GM19035 (cell line): ENCODE measurements around the gene LPP.

Experiments used
- ATAC-seq: cut with Tn5 transposase; IDR thresholded peaks from one replicate; pipeline ENCODE4 v1.9.1; 2021; ENCODE audit not compliant: unreplicated experiment

The LPP gene

DNA sequence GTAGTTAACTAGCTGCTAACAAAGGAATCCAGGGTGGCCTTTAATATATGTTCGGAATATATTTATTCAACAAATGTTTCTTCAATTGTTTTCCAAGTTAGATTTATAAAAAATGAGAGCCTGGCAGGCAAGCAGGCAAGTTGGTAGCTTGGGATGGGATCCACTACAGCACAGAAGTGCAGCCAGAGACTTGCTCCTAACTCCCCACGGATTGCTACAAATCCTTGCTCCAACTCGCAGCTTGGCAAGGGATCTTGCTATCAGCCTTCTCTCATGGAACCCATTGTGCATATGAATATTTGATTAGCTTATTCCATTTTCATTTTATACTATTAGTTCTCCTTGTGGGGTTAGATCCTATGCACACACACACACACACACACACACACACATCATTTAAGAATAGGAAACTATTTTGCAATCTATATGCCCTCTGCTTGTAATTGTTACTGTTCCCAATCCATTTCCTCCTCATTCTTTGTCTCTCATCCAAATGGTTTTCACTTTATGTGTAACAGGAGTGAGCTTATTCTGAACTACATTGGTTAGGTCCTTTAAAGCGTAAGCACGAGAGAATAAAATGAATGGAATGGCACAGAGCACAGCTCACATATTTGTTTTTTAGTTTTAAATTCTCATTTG lies 505.6 kb downstream of the LPP start:
- ATAC-seq, result no peak

DNA sequence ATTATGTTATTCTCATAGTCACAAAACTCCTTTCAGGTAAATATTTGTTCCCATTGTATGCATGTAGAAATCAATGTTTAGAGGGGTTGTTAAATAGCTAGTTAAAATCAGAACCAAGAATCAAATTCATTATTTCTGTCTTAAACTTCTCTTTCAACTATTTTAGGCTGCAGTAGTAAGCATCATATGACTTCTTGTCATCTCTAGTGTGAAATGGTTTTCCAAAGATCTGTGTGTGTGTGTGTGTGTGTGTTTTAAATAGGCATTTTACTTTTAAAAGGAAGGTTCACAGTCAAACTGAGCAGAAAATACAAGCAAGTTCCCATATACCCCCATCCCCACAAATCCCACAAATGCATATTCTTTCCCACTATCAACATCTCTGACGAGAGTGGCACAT lies 506.5 kb downstream of the LPP start:
- ATAC-seq, result no peak

DNA sequence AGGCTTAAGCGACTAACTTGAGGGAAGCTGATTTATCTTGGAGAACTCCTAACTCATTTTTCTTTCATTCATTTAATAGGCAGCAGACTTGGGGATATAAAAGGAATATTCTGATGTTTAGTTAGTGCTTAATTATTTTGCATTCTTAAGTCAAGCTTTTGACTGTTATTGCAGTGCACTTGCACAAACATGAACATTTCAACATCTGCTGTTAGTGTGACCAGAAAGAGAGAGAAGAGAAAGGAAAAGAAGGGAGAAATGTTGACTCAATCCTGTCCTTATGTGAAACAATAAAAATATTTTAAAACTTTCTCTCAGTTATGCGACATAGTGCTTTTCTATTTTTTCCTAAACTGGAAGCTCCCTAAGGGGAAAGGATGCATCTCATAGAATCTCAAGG lies 507.8 kb downstream of the LPP start:
- ATAC-seq, result no peak

DNA sequence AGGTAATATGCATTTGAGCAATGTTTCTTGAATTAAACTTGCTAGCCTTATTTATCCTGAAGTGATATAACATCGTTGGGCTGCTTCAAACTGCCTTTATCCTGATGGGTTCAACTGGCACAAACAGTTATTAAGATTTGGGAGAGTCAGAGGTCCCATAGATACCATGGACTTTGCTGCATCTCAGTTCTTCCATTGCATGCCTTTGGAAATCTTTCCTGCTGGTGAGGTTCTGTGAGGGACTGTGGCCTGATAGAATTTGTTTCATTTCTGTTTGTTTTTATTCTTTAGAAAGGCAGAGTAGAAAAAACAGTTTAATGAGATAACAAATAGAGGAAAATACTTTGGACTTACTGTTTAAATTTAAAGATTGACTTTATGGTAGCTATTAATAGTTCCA lies 508.3 kb downstream of the LPP start:
- ATAC-seq, result no peak

DNA sequence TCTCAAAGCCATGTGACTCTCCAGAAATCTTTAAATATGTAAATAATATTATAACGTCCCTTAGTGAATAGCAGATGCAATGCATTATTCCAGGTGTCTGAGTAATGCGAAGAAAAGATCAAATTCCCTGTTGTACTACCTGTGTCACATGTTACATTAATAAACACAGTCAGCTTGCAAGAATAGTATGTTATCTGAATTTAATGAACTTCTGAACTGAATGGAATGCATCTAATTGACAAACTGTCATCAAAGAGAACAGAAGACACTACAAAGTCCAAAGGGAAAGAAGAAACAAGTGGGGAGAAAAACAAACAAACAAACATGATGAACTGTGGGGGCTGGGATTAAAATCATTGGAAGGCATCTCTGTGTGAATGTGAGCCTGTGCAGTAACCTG lies 508.8 kb downstream of the LPP start:
- no peak for ATAC-seq

DNA sequence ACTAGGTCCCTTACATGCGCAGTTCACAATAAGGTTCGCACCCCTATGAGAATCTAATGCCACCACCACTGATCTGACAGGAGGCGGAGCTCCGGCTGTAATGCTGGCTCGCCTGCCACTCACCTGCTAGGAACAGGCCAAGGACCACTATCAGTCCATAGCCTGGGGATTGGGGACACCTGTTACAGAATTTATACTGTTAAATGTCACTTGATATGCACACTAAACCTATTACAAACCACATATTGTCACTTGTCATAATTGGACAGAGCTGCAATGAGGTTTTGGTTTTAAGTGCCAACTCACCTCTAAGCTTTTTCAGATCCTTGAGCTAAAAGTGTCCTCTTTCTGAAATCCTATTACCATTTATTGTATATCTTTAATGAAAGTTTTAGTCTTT lies 509.9 kb downstream of the LPP start:
- no peak for ATAC-seq

DNA sequence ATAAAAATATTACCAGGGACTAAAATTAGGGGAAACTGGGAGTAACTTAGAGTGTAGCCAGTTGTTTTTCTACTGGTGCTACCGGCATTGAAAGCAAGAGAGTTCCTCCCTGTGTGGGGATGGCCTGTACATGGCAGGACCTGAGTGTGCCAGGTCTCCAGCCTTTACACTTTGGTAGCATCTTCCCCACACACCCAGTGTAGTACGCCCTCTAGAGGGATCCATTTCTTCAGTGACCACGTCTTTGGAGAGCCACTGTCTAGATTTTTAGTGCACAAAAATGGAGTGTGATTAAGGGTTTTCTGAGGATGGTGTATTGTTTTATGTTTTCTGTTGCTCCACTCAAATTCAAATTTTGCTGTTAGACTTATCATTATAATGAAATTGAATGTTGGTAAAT lies 510.8 kb downstream of the LPP start:
- no peak for ATAC-seq

DNA sequence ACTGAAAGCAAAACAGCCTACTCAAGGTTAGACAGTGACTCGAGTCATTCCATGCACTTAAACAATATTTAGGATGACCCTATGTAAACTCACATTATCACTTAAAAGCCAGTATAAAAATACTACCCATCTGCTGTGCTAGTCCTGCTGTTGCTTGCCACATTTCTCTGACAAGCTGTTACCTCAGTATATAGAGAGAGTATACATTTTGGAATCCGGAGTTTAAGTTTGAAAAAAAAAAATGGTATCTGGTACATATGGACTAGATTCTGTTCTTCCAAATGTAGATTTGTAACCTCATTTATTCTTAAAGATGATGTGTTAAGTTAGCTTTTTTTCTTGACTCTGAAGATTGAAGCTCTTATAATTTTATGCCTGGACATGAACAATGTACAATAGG lies 514.0 kb downstream of the LPP start:
- no peak for ATAC-seq

DNA sequence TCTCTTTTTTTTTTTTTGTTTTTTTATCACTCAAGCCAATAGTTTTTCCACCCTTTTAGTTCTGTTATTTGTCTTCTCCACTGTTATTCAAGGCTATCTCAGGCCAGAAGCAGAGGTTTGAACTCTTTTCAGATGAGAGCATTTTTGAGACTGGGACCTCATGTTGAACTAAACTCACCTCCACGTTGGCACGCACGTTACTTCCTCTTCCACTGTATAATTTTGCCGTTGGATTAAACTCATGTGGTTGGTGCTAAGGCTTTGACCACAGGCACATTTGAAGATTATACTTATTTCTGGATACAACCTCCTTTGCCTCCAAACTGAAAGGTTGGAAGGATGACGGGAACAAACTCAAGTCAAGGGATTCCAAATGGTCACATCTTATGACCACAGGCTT lies 516.5 kb downstream of the LPP start:
- ATAC-seq, result no peak

DNA sequence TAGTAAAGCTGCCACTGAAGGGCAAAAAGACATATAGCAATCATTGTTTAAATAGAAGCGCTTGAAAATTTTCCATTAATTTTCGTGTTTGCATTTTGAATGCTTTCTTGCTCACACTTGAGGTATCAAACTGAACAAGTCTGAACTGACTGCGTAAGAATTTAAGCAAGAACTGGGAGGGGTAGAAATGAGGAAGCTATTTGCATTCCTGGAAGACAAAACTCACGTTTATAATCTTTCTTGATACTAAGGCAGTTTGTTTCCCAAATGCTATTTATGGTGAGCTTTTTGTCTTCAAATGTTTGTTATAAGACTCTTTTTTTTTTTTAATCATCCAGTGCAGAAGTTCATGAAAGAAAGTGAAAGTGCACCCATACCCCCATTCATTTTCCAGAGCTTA lies 518.0 kb downstream of the LPP start:
- no peak for ATAC-seq

DNA sequence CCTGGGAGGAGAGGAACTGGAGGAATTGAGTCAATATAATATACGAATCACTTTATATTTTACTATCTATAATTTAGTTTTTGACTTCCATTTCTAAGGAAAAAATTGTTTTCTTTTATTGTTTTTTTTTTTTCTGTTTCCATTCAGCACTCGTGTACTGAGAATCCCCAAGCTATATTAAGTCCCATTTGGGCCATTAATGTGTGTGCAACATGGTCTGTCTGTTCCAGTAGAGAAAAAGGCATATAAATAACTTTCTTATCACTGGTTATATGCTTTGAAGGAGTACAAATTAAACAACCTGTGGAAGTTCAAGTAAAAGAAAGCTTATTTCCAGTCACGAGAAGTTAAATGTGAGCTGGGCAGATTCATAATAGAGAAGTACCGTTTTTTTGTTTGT lies 518.9 kb downstream of the LPP start:
- ATAC-seq, result no peak

DNA sequence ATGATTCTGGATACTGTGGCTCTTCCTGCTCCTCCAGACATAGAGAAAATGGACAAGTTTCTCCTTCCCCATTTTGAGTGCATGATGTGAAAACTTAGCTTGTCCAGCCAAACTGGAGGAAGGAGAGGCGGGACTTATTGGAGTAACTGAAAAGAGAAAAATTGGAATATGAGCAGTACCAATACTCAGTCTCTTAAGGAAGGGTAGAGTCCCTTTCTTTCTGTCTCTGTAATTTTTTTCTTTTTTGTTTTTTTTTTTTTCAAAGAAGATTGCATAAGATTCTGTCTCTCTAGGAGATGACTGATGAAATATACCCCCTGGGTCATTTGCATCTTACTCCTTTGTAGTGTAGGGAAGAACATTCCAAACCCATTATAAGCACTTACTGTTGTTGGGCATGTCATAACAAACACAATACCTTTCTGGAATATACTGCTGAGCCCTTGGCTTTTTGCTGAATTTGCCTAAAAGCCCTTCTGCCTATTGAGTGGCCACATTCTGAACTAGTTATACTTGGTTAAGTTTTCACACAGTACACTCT lies 519.8 kb downstream of the LPP start:
- no peak for ATAC-seq

DNA sequence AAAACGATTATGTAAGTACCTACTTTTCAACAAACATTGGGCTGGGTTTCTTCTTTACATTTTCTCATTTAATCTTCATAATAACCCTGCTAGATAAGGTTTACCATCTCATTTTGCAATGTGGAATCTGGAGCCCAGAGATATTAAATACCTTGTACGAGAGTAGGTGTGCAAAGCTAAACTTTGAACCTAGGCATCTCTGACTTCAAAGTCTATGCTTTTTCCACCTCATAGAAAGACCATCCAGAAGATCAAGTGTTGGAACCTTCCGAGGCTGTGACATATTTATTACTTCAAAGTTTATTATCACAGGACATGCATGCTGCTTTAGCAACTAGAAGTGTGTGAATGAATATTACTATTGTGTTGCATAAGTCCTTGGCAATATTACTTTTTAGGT lies 520.6 kb downstream of the LPP start:
- ATAC-seq, result no peak

DNA sequence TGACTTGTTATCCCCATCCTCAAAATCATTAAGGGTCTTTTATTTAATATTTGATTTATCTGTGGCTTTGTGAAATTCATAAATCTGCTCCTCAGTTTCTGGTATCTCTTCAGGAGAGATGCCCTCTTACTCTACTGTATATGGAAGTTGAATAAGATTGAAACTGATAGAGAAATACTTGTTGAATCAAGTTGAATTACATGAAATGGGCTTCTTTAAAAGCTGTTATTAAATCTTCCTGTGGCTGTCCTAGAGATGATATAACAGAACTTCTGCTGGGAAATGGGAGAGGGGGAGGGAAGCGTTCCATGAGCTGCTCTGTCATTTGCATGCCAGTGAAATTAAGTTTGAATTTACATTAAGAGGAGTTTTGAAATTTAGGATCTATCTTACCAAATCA lies 523.4 kb downstream of the LPP start:
- ATAC-seq, result no peak

DNA sequence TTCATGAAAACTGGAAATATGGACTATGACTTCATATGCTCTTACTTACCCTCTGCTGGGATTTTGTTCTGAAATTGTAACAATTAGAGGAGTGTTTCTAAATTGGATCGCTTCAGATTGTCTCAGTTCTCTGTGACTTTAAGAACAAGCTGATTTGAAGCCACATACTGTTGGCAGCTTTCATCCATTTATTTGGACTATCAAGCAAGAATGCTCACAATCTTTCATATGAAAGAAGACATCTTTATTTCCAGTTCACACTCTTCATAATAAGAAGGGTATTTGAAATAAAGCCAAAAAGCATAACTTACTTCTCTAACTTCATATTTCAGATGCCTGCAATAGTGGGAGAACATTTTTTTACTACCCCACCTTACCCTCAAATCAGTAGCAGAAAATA lies 526.2 kb downstream of the LPP start:
- ATAC-seq, result no peak

DNA sequence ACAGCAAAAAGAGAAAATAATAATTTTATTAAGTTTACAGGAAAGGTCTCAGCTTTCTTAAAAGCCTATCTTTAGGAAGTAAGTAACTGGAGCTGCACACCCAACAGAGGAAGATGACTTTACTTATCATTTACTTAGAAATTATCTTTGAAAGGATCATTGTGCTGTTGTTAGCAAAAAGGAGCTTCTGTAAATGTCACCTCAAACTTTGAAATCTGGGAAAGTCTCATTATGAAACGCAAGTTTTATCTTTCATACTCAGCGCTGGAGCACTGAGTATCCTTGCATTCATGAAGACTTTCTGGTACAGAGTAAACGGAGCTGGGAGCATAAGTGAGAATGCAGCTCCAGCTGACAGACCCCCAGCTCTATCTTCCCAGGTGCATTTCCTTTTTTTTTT lies 526.6 kb downstream of the LPP start:
- no peak for ATAC-seq

DNA sequence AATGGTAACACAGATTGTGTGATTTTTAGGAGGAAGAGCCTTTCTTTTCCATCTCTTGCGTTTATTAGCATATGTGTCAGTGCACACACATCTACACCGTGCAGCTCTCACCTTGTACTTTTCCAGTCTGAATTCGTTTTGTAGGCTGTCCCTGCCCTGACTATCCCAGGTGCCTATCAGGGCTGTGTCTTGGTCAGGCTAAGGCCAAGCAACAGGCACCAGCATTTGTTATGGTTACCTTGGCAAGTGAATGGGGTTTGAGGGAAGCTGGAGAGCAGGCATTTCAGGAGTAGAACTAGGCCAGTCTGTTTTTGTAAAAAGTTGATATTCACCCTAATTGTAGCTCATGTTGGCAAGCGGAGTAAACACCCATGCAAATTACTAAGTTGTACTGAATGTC lies 528.4 kb downstream of the LPP start:
- no peak for ATAC-seq

DNA sequence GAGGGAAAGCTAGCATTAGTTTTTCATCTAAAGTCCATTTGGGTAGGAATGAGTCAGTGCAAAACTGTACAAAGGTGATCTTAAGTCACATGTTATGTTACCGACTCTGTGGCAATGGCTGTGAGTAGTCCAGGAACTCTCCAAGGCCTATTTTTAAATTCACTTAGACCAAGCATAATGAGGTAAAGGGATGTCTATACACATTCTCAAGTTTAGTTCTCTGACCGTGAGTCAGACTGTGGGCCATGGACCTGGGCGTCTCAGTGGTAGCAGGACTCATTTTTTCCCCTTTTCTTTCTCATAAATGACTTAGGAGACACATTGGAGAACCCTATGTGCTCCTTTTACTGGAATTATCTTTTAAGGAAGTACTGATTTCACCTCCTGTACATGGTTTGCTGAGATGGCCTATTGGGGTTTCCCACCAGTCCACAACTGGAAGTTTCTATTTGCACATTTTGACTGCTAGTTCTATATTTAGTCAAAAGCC lies 529.1 kb downstream of the LPP start:
- no peak for ATAC-seq

DNA sequence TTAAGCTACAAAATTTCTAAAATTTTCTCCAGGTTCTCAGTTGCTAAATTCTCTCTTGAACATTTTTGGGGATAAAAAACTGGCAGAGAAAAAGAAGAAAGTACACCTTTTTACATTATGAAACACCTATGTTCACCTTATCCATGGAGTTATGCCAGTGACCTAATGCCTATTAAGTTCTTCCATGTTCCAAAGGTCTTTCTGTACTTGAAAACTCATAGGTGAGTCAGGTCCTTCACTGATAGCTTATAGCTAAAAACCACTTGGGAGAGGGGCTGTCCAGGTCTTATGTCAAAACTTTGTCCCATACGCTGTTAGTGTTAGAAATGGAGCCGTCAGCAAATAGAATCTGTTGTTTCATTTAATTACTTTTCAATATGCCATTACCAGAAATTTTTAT lies 530.3 kb downstream of the LPP start:
- ATAC-seq, result no peak

DNA sequence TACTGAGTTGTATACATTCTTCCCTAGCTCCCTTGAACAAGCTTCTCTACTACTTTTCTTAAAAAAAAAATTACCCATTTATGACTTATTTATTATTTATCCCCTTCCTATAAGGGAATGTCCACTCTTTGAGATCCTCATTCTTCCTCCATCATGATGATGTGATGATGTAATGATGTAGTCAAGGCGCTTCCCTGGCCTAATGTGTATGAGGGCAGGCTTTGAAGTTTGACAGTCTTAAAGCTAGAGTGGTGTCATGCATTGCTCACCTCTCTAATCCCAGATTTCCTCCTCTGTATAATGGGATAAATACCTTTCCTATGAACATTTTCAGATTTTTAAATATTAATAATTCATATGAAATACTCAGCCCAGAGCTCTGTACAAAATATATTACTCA lies 531.8 kb downstream of the LPP start:
- ATAC-seq, result no peak

DNA sequence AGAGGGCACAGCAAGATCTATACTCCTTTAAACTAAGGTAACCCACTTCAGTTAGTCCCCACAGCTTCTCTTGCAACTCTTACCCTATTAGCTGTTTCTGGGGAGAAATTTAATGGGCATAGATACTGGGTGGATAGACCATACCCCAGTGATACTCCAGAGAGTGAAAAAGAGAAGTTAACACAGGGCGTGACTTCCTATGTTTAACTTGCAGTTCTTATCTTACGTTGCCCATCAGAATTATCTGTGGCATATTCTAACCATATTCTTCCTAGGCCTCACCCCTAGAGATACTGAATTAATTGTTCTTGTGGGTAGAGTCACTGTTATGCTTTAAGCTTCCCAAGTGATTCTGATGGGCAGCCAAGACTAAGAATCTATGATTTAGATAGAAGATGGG lies 532.4 kb downstream of the LPP start:
- ATAC-seq, result no peak

DNA sequence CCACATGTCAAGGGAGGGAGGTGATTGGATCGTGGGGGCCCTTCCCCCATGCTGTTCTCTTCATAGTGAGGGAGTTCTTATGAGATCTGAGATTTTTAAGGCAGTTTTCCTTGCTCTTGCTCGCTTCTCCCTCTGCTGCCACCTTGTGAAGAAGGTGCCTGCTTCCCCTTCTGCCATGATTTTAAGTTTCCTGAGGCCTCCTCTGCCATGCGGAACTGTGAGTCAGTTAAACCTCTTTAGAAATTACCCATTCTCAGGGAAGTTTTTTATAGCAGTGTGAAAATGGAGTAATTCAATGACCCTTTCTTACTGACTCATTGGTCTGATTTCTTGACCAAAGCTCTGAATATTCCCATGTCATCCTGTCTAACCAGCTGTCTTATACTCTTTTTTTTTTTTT lies 533.4 kb downstream of the LPP start:
- no peak for ATAC-seq

DNA sequence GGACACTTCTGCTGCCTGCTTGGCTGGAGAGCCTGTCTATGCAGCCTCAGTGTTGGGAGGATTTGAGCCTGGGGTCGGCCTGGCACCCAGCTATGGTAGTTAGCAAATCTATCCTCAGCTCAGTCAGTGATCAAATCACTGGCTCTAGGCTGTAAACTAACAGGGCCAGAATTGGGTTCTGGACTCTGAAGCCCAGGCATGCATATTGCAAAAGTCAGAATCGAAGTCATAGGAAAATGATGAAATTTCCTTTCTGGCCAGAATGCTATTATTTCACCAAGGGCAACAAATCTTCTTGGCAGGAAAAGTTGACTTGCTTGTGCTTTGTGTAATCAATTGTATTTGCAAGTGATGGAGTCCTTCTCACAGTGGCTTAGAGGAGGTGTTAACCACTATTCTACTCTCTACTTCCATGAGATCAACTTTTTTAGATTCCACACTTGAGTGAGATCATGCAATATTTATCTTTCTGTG lies 535.2 kb downstream of the LPP start:
- no peak for ATAC-seq
